ENCODE measurements around the gene UBC. TPM values are rescaled to one million over a fixed set of nuclear protein-coding genes. Genes with fewer than 3 reads are reported as not detected.

Gene UBC
- total RNA-seq, 3 donors from 2014 or later = 1,552 to 1,797 (median 1,598) TPM

- H3K9me3 ChIP-seq = no peaks in the 10 kb centered on the region
- no peaks in the 10 kb centered on the region for H3K27me3 ChIP-seq
- DNase-seq (ENCODE audit: low spot score in 2 of 2) = no peak
- TF ChIP-seq POLR2AphosphoS5 (IDR thresholded peaks at IDR 0.05) = no peak
- no peak for TF ChIP-seq CTCF (IDR thresholded peaks at IDR 0.05)
- TF ChIP-seq POLR2A (IDR thresholded peaks at IDR 0.05) = no peak
- no peak overlapping the region for H3K4me3 ChIP-seq
- H3K36me3 ChIP-seq = peaks cover 4% of the 10 kb centered on the region
- no peaks in the 10 kb centered on the region for H3K4me1 ChIP-seq
- intact Hi-C loops (cut with DNase I; ENCODE audit: low total_unique reads) = no loop called here
- no peak overlapping the region for H3K27ac ChIP-seq
These were observed 39.4 kb upstream of the UBC start for GRCh38 chr12:124953689-124954405.

GRCh38 chr12:124952801-124953200, 38.4 kb upstream of the UBC start:
- H3K36me3 ChIP-seq = peaks cover 4% of the 10 kb centered on the region
- intact Hi-C loops (cut with DNase I; ENCODE audit: low total_unique reads) = no loop called here
- DNase-seq (ENCODE audit: low spot score in 2 of 2) = no peak

GRCh38 chr12:124952295-124952694, 37.8 kb upstream of the UBC start:
- TF ChIP-seq POLR2A (IDR thresholded peaks at IDR 0.05) = no peak
- no peak for TF ChIP-seq CTCF (IDR thresholded peaks at IDR 0.05)
- no peak for TF ChIP-seq POLR2AphosphoS5 (IDR thresholded peaks at IDR 0.05)
- no peak overlapping the region for H3K27ac ChIP-seq
- intact Hi-C loops (cut with DNase I; ENCODE audit: low total_unique reads) = no loop called here
- no peaks in the 10 kb centered on the region for H3K27me3 ChIP-seq
- DNase-seq (ENCODE audit: low spot score in 2 of 2) = no peak
- no peaks in the 10 kb centered on the region for H3K4me1 ChIP-seq
- no peak overlapping the region for H3K4me3 ChIP-seq
- peaks cover 4% of the 10 kb centered on the region for H3K36me3 ChIP-seq
- no peaks in the 10 kb centered on the region for H3K9me3 ChIP-seq

More at GRCh38 chr12:124952801-124953200, 38.4 kb upstream of the UBC start:
- TF ChIP-seq POLR2A (IDR thresholded peaks at IDR 0.05) = no peak
- no peak overlapping the region for H3K27ac ChIP-seq
- H3K4me1 ChIP-seq = no peaks in the 10 kb centered on the region
- H3K9me3 ChIP-seq = no peaks in the 10 kb centered on the region
- no peak overlapping the region for H3K4me3 ChIP-seq
- no peaks in the 10 kb centered on the region for H3K27me3 ChIP-seq

- no peaks in the 10 kb centered on the region for H3K36me3 ChIP-seq
- TF ChIP-seq POLR2AphosphoS5 (IDR thresholded peaks at IDR 0.05) (no peak), CTCF (IDR thresholded peaks at IDR 0.05) (no peak)
- intact Hi-C loops (cut with DNase I; ENCODE audit: low total_unique reads) = no loop called here
These were observed 35.6 kb upstream of the UBC start for GRCh38 chr12:124949779-124950728.

GRCh38 chr12:124949066-124949465, 34.6 kb upstream of the UBC start:
- no peaks in the 10 kb centered on the region for H3K27me3 ChIP-seq
- no peaks in the 10 kb centered on the region for H3K4me1 ChIP-seq
- TF ChIP-seq CTCF (IDR thresholded peaks at IDR 0.05) = no peak
- no peak for TF ChIP-seq POLR2A (IDR thresholded peaks at IDR 0.05)
- TF ChIP-seq POLR2AphosphoS5 (IDR thresholded peaks at IDR 0.05) = no peak
- no peaks in the 10 kb centered on the region for H3K36me3 ChIP-seq
- H3K9me3 ChIP-seq = no peaks in the 10 kb centered on the region
- H3K4me3 ChIP-seq = no peak overlapping the region
- no peak overlapping the region for H3K27ac ChIP-seq
- intact Hi-C loops (cut with DNase I; ENCODE audit: low total_unique reads) = no loop called here
- DNase-seq (ENCODE audit: low spot score in 2 of 2) = no peak

More at GRCh38 chr12:124949779-124950728, 35.6 kb upstream of the UBC start:
- Histone ChIP-seq H3K27ac (no peak overlapping the region), H3K27me3 (no peaks in the 10 kb centered on the region), H3K4me1 (no peaks in the 10 kb centered on the region), H3K4me3 (no peak overlapping the region), H3K9me3 (no peaks in the 10 kb centered on the region)
- DNase-seq (ENCODE audit: low spot score in 2 of 2) = no peak

All from breast epithelium (tissue), 4 donors.